Adipose tissue (tissue), 3 donors: Measurements from ENCODE around the gene LCOR. TPM values are rescaled to one million over a fixed set of nuclear protein-coding genes. Genes with fewer than 3 reads are reported as not detected.
"Not testable (repeated sequence)": the region's sequence is repeated elsewhere in the genome, so short reads cannot be mapped to it uniquely, and the experiment has no call there.

Source experiments
- H3K27ac ChIP-seq: one replicate; pipeline ENCODE4 v1.5.1; 2013; ENCODE audit warnings: low read depth, low read length
- WGBS, 3 donors: extraction: QIAGEN DNeasy Blood & Tissue Kit; methylation state at CpG; one replicate each; pipeline ENCODE4 v1.1.7; 2013; 5-methylcytosine and 5-hydroxymethylcytosine counted together
- polyA plus RNA-seq, 3 donors: library from polyadenylated mRNA; stranded (reverse); fragments of 200-250 nt; gene quantifications; one replicate each; pipeline ENCODE4 v1.2.3, GENCODE V29; 2013
- donor health status: healthy with polysubstance abuse.
- donor health status: Bipolar disorder and iron deficiency.
- donor health status: healthy.

The LCOR gene
- polyA plus RNA-seq, 3 donors = 1.7 to 2.3 (median 2.3) TPM

DNA sequence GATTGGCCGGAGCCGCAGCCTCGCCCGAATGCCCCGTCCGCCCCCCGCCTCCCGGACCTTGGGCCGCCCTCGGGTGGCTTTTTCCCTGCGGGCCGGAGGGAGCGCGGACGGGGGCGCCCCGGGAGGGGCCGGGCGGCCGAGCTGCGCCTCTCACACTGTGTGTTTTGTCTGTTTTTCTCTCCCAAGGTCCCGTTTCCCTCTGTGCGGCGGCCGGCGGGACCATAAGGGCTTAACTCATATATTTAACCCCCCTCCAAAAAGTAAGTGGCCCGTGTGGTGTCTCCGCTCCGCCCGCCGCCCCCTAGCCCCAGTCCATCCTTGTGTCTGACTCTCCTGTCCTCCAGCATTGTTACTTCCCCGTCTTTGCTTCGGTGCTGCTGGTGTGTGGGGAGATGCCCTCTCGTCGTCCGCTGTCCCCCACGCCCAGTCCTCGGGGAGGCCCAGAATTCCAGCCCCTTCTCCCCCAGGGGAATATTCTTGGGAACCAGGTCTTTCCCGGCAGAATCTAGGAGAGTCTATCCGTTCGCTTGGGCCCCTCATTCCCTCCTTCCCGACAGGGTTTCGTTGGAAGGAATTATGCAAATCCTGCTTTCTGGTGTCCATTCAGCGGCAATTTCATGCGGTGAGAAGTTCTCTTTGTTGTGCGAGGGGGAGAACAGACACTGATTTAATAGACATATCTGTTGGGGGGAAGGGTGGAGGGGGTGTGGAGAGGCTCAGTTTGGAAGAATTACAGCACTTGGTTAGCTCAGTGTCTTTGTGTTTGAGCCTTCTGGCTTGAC lies 1.3 kb downstream of the LCOR start:
- WGBS, 3 donors = 1% methylated on average over 36 to 46 of the region's 46 CpGs
- no peak overlapping the region for H3K27ac ChIP-seq

DNA sequence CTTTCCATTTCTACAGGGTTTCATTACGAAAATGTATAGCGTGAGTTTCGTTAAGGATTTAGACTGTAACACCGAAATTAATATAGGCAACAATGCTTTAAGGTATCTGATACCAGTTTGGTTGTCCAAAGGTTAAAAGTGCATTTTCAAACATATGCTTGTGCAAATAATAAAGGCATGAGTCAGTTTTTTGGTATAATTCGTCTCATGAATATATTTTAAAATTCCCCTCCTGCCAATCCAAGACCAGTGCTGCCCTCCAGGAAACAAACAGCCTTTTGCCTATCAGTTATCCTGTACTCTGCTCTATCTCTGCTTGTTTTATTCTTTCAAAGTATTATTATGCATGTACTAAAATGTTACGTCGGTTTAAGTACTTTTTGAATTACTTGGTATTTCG lies 2.0 kb downstream of the LCOR start:
- H3K27ac ChIP-seq = no peak overlapping the region
- 28 to 61% (median 58%) methylated on average over 8 of the region's 8 CpGs for WGBS, 3 donors

DNA sequence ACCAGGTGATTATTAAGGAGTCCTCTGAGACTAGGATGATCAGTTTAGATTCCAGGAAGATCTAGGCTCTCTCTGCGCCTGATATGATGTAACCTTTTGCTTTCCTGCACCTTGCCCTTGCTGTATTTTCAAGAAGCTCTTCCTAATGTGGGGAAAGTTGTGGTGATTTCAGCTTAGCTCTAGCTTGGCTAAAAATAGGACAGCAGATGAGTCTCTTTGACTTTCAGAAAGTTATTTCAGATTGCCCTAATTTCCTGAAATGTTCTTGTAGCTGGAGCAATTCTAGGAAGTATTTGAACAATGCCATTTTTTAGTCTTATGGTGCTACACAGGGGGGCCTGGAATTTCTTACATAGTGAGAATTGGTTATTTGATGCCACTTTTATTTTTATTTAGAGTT lies 3.8 kb downstream of the LCOR start:
- 39 to 78% (median 50%) methylated on average over 1 of the region's 1 CpG for WGBS, 3 donors
- no peak overlapping the region for H3K27ac ChIP-seq

DNA sequence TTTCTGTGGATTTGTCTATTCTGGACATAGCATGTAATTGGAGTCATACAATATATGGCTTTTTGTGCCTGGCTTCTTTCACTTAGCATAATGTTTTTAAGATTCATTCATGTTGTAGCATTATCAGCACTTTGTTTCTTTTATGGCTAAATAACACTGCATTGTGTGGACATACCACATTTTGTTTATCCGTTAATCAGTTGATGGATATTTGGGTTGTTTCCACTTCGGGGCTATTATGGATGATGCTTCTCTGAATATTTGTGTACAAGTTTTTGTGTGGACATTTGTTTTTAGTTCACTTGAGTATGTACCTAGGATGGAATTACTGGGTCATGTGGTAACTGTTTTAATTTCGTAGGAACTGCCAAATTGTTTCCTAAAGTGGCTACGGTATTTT lies 6.4 kb downstream of the LCOR start:
- WGBS, 3 donors = 76 to 86% (median 81%) methylated on average over 4 of the region's 4 CpGs
- H3K27ac ChIP-seq = no peak overlapping the region

DNA sequence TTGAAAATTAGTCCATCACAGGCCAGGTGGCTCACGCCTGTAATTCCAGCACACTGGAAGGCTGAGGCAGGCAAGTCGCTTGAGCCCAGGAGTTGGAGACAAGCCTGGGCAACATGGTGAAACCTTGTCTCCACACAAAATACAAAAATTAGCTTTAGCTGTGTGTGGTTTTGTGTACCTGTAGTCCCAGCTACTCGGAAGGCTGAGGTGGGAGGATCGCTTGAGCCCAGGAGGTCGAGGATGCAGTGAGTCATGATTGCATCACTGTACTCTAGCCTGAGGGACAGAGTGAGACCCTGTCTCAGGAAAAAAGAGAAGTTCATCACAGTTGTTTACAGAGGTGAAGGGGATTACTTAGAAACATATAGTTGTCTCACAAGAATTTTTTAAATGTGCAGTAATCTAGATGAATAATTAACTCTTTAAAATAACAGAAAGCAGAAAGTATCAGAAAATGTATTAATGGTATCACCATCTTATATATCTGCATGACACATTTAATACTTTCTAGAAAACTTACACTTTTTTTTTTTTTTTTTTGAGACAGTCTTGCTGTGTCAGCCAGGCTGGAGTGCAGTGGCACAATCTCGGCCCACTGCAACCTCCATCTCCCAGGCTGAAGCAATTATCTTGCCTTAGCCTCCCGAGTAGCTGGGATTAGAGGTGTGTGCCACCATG lies 8.9 kb downstream of the LCOR start:
- 67 to 78% (median 74%) methylated on average over 7 of the region's 7 CpGs for WGBS, 3 donors
- H3K27ac ChIP-seq = no peak overlapping the region

DNA sequence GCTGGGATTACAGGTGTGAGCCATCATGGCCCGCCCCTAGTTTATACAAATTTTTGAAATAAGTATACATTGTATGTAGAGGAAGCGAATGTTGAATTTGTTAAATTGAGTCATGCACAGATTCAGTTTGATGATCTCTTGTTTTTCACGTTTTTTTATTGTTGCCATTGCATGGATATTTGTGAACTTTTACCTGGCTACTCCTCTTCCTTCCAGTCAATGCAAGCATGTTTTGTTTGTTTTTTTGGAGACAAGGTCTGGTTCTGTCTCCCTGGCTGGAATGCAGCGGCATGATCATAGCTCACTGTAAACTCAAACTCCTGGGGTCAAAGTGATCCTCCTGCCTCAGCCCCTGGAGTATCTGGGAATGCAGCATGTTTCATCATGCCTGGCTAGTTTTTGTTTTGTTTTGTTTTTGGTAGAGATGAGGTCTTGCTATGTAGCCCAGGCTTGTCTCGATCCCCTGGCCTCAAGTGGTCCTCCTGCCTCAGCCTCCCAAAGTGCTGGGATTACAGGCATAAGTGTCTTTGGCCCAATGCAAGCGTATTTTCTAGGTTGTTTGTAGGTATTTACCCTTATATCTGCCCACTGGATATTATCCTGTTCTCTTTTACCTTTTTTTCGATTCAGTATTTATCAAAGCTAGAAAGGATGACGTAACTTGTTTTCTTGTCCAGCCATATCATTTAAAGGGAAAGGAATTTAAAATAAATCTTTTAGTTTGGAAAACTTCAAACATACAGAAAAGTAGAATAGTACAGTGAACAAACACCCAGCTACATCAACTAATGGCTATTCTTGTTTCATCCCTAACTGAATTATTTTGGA lies 11.0 kb downstream of the LCOR start:
- WGBS, 3 donors = 61 to 89% (median 74%) methylated on average over 8 of the region's 8 CpGs
- no peak overlapping the region for H3K27ac ChIP-seq

DNA sequence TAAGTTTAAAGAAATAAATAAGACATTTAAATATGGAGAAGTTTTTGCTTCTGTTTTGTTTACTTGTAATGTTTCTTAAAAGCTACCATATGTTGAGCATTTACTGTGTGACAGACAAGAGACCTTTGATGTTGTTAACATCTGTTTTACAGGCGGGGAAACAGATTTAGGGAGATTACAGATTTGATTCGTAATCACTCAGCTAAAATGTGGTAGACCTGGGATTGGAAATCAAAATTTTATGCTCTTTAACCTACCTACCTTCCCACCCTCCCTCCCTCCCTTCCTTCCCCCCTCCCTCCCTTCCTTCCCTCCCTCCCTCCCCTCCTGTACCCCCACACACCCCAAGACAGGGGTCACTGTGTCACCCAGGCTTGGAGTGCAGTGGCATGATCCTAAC lies 11.7 kb downstream of the LCOR start:
- 68 to 94% (median 93%) methylated on average over 2 of the region's 2 CpGs for WGBS, 3 donors
- H3K27ac ChIP-seq = no peak overlapping the region

DNA sequence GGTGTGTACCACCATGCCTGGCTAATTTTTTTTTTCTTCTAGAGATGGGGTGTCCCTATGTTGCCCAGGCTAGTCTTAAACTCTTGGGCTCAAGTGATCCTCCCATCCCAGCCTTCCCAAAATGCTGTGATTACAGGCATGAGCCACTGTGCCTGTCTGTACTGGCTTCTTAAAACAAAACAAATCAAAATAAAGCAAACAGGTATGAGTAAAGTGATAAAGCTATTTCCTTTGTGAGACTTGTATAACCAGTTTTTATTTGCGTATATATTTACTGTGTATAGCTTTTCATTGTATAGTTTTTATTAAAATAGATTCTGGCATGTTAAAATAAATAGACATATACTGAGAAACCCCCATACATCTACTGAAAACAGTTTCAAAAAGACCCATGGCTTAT lies 14.3 kb downstream of the LCOR start:
- no peak overlapping the region for H3K27ac ChIP-seq
- 42 to 97% (median 95%) methylated on average over 1 of the region's 1 CpG for WGBS, 3 donors

DNA sequence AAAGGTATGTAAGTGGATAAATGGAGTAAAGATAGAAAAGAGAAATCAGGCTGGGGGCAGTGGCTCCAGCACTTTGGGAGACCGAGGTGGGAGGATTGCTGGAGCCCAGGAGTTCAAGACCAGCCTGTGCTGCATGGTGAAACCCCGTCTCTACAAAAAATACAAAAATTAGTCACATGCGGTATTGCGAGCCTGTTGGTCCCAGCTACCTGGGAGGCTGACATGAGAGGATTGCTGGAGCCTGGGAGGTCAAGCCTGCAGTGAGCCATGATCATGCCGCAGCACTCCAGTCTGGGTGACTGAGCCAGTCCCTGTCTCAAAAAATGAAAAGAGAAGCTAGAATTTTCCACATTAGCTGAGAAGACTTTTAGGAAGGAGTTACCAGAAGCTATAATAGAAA lies 14.8 kb downstream of the LCOR start:
- 92 to 98% (median 95%) methylated on average over 5 of the region's 5 CpGs for WGBS, 3 donors
- no peak overlapping the region for H3K27ac ChIP-seq

DNA sequence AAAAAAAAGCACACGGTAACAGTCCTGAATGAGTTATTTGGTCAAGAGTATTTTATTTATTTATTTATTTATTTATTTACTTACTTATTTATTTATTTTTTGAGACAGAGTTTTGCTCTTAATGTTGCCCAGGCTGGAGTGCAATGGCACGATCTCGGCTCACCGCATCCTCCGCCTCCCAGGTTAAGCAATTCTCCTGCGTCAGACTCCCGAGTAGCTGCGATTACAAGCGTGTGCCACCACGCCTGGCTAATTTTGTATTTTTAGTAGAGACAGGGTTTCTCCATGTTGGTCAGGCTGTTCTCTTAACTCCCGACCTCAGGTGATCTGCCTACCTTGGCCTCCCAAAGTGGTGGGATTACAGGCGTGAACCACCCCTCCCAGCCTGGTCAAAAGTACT lies 15.3 kb downstream of the LCOR start:
- WGBS, 3 donors = 86 to 96% (median 88%) methylated on average over 12 of the region's 12 CpGs
- not testable (repeated sequence) for H3K27ac ChIP-seq

DNA sequence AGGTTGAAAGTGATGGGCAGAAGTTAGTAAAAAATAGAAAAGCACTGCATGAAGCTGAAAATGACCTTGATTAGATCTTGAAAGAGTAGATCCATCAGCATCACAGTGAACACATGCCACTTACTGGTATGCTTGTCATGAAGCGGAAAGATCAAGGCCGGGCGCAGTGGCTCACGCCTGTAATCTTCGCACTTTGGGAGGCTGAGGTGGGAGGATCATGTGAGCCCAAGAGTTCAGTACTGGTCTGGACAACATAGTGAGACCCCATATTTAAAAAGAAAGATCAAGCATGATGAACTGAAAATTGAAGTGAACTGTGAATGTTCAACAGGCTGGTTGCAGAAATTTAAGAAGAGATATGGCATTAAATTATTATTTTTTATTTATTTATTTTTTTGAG lies 18.0 kb downstream of the LCOR start:
- no peak overlapping the region for H3K27ac ChIP-seq
- WGBS, 3 donors = 93 to 99% (median 98%) methylated on average over 5 of the region's 5 CpGs

DNA sequence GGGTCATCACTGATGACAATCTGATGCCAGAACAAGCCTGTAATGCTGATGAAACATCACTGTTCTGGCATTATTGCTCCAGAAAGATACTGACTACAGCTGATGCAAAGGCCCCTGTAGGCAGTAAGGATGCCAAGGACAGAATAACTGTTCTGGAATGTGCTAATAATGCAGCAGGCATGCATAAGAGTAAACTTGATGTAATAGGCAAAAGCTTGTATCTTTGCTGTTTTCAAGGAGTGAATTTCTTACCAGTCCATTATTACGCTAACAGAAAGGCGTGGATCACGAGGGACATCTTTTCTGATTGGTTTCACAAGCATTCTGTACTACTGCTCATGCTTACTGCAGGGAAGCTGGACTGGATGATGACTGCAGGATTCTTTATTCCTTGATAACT lies 18.7 kb downstream of the LCOR start:
- H3K27ac ChIP-seq = no peak overlapping the region
- WGBS, 3 donors = 58 to 84% (median 71%) methylated on average over 3 of the region's 3 CpGs

DNA sequence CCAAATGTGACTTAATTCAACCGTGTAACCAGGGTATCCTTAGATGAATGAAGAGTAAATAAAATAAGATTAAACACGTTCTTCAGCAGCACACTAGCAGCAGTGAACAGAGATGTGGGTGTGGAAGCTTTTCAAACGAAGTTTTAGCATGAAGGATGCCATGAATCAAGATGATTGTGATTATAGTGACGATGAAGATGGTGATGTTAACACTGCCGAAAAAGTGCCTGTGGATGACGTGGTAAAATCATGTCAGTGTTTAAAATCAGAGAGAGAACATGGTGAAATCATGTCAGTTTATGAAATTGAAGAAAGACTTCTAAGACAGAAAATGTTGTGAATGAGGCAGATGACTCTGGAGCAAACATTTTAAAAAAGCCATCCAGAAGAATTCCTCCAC lies 19.2 kb downstream of the LCOR start:
- no peak overlapping the region for H3K27ac ChIP-seq
- 55 to 68% (median 60%) methylated on average over 6 of the region's 6 CpGs for WGBS, 3 donors

DNA sequence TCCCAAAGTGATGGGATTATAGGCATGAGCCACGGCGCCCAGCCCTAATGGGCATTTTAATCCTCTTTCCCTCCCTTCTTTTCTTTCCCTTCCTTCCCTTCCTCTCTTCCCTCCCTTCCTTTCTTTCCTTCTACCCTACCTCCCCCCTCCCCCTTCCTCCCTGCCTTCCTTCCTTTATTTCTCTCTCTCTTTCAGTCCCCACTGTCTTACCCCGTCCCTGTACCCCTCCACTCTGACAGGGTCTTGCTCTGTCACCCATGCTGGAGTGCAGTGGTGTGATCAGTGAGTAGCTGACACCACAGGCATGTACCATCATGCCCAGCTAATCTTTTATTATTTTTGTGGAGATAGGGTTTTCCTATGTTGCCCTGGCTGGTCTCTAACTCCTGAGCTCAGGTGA lies 24.2 kb downstream of the LCOR start:
- no peak overlapping the region for H3K27ac ChIP-seq
- WGBS, 3 donors = 76 to 100% (median 88%) methylated on average over 3 of the region's 3 CpGs

DNA sequence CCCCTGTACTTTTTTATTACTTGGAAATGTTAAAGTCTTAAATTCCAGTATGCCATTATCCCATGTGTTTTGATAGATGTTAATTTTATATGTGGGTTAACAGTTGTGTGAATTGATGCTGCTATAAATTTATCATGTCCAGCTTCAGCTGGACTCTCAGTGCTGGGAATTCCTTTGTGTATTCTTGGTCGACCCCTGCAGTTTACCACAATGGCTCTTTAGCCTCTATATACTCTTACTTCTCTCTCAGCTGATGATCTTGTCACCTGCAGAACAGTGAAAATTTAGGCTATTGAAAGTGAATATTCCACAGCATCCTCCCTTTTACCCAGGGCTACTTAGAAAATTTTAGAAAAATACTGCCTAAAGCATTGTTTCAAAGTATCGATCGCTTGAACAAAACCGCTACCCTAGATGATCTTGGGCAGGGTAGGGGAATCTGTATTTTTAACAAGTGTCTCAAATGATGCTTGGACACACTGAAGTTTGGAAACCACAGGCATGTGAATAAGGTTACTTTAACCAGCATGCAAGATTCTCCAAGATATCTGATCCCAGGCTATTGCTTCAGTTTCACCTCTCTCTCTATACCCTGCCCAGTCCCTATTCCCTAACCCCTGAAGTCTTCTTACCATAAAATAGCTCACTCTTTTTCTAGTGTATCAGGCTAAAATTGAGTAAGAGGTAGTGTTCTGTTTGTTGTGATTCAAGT lies 25.4 kb downstream of the LCOR start:
- no peak overlapping the region for H3K27ac ChIP-seq
- WGBS, 3 donors = 92 to 96% (median 93%) methylated on average over 4 of the region's 4 CpGs

DNA sequence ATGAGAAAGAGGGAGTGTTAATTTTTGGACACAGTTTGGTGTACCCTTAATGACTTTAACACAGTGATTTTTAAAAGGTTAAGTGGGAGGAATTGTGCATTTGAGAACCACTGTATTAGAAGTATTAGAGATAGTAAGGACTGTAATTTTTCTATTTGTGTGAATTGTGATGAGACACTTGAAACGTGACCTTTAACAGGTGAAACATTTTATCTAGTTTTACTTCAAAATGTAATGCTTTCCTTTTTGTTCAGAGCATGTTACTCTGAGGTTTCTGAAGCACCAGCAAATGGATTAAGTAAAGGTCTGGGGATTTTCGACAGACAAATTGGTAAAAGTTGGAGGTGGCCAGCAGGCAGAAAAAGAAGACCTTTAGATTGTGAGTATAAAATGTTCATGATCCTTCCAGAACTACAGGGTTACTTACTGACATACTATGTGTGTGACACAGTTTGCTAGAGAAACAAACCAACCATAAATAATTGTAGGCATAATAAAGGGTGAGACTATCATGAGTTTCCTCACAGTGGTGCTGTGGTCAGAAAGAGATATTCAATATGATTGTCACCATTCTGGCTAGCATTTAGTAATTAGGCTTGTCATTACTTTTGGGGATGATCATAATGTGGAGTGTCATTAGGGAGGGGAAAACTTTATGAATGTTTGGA lies 26.1 kb downstream of the LCOR start:
- no peak overlapping the region for H3K27ac ChIP-seq
- 62 to 72% (median 70%) methylated on average over 2 of the region's 2 CpGs for WGBS, 3 donors

DNA sequence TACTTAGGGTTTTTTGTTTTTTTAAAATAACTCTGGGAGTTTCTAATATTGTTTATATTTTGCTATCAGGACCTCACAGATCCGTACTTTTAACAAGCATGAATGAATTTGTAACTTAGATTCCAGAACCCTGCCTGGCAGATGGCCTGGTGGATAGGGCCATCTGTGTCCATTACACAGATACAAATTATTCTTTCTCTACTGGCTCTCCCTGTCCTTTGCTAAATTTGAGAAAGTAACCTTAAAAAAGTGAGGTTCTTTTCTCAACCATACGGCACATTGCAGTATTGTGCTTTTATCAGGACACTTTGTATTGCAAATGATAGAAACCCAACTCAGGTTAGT lies 26.6 kb downstream of the LCOR start:
- 62 to 83% (median 70%) methylated on average over 2 of the region's 2 CpGs for WGBS, 3 donors
- H3K27ac ChIP-seq = no peak overlapping the region

DNA sequence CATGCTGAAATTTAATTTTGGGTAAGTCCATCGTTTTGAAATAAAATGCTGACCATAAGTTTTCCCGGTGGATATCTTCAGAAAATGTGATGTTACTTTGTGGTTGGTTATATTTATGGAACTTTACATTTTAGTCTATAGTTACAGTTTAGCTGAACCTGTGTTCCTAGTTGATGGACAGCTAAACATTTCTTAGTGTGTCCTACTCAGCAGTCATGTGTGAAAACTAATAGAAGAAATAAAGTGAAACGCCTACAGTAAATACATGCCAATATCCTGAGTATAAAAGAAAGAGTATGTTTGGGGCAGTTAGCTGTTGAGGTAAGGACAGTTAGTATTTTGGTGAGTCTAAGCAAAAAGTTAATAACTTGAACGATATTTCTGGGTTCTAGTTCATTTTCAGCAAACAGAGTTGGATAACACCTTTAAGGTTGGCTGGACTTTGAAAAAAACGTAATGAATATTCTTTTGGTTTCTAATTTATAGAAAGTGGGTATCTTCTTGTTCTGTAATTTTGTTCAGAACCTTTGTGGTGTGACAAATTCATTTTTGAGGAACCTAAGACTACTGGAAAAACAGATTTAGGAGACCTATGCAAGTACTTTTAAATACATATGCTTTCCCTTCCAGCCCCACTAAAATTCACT lies 28.7 kb downstream of the LCOR start:
- 73 to 86% (median 82%) methylated on average over 5 of the region's 5 CpGs for WGBS, 3 donors
- no peak overlapping the region for H3K27ac ChIP-seq
